ENCODE data around the gene MASTL.

The MASTL gene

DNA sequence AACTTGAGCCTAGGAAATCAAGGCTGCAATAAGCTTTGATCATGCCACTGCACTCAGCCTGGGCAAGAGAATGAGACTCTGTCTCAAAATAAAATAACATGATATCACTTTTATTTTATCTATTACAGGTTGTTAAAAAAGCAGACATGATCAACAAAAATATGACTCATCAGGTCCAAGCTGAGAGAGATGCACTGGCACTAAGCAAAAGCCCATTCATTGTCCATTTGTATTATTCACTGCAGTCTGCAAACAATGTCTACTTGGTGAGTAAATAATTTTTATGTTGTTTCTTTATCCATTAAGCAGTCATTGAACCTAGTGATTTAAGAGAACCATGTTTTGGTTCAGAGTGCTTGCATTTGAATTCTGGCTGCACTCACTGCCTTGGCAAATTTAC lies 3.3 kb downstream of the MASTL start:
- TF ChIP-seq, protein P1, sequence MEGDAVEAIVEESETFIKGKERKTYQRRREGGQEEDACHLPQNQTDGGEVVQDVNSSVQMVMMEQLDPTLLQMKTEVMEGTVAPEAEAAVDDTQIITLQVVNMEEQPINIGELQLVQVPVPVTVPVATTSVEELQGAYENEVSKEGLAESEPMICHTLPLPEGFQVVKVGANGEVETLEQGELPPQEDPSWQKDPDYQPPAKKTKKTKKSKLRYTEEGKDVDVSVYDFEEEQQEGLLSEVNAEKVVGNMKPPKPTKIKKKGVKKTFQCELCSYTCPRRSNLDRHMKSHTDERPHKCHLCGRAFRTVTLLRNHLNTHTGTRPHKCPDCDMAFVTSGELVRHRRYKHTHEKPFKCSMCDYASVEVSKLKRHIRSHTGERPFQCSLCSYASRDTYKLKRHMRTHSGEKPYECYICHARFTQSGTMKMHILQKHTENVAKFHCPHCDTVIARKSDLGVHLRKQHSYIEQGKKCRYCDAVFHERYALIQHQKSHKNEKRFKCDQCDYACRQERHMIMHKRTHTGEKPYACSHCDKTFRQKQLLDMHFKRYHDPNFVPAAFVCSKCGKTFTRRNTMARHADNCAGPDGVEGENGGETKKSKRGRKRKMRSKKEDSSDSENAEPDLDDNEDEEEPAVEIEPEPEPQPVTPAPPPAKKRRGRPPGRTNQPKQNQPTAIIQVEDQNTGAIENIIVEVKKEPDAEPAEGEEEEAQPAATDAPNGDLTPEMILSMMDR (IDR thresholded peaks at IDR 0.05; ENCODE audit: control insufficient read depth, insufficient read depth, low read depth, low read length, missing control alignments): no peak
- H3K4me3 ChIP-seq (ENCODE audit: control insufficient read depth, low read depth, low read length): no peak overlapping the region
- DNase-seq (ENCODE audit: low read depth): no peak

DNA sequence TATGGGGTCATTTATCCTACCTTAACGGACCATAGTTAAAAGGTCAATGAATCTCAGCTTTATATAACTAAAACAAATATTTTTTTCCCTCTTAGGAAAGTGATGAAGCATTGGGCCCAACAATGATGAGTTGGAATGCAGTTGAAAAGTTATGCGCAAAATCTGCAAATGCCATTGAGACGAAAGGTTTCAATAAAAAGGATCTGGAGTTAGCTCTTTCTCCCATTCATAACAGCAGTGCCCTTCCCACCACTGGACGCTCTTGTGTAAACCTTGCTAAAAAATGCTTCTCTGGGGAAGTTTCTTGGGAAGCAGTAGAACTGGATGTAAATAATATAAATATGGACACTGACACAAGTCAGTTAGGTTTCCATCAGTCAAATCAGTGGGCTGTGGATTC lies 14.7 kb downstream of the MASTL start:
- TF ChIP-seq, protein P1 (IDR thresholded peaks at IDR 0.05; ENCODE audit: control insufficient read depth, insufficient read depth, low read depth, low read length, missing control alignments): no peak
- no peak for DNase-seq (ENCODE audit: low read depth)
- H3K4me3 ChIP-seq (ENCODE audit: control insufficient read depth, low read depth, low read length): no peak overlapping the region

DNA sequence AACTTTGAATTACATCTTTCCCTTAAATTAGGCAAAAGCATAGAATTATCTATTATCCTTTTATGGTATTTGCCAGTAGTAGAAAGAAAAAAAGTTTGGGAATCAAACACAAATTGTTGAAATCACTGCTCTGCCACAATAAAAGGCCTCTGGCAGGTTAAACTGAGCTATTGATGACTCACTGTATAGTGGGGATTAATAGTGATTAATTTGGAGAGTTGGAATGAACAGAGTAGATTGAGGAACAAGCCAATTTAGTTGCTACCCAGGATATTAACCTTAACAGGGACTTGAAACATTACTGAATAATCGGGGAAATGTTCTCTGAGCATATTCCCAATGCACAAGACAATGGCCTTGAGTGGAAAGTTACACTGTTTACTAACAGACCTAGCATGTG lies 33.1 kb downstream of the MASTL start:
- no peak overlapping the region for H3K4me3 ChIP-seq (ENCODE audit: control insufficient read depth, low read depth, low read length)
- DNase-seq (ENCODE audit: low read depth): no peak
- TF ChIP-seq, protein P1 (IDR thresholded peaks at IDR 0.05; ENCODE audit: control insufficient read depth, insufficient read depth, low read depth, low read length, missing control alignments): no peak

DNA sequence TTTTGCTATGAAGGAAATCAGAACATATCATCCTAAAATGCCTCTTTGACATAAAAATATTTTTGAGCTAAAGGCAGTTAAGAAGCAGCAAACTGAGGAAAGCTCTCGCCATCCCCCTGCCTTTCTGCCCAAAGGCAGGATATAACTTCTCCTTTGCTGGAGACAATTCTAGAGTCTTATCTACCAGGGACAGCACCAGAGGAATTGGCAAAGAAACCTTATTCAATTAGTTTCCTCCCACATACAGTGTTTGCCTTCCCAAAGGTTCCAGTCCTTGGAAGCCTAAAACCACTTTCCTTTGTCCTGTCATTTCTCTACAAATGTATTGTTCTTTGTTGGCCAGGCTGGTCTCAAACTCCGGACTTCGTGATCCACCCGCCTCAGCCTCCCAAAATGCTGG lies 33.7 kb downstream of the MASTL start:
- DNase-seq (ENCODE audit: low read depth): no peak
- TF ChIP-seq, protein P1 (IDR thresholded peaks at IDR 0.05; ENCODE audit: control insufficient read depth, insufficient read depth, low read depth, low read length, missing control alignments): no peak
- no peak overlapping the region for H3K4me3 ChIP-seq (ENCODE audit: control insufficient read depth, low read depth, low read length)

DNA sequence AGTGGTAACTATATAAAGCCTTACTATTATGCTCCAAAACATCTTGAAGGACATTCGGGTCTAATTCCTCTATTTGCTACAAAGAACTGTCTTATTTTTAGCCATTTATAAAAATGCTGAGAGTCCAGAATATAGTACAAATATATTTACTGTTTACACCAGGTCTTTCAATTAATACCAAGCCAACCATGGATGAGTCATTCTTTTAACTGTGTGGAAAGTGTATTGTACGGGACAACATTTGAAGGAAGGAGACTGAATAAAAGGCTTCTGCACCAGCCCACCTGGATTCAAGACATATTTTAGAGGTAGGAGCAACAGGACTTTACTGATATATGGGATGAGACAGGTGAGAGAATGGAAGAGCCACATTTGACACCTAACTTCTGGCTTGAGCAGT lies 35.4 kb downstream of the MASTL start:
- no peak for DNase-seq (ENCODE audit: low read depth)
- TF ChIP-seq, protein P1 (IDR thresholded peaks at IDR 0.05; ENCODE audit: control insufficient read depth, insufficient read depth, low read depth, low read length, missing control alignments): no peak
- no peak overlapping the region for H3K4me3 ChIP-seq (ENCODE audit: control insufficient read depth, low read depth, low read length)

DNA sequence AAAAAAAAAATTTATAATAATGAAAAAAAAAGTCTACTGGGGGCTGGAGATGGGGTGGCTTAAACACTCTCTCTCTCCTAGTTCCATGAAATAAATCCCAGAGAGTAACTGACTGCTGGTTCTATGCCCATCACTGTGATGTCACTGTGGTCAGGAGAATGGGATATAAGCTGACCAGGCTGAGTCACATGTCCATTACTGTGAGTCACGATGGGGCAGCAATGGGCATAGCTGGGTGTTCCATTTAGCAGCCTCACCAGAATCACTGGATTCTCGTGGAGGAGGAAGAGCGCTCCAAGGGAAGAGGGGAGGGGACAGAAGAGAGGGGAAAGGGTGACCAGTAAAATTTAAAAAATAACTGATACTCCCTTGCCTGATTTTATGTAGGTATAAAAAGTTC lies 37.1 kb downstream of the MASTL start:
- DNase-seq (ENCODE audit: low read depth): peak; percentile 80
- TF ChIP-seq, protein P1 (IDR thresholded peaks at IDR 0.05; ENCODE audit: control insufficient read depth, insufficient read depth, low read depth, low read length, missing control alignments): no peak
- H3K4me3 ChIP-seq (ENCODE audit: control insufficient read depth, low read depth, low read length): no peak overlapping the region
